GM13976 (cell line): ENCODE measurements around the gene FPR1.

Source experiments
- DNase-seq: peaks from one replicate; pipeline ENCODE4 v3.0.0; 2012; ENCODE audit warnings: low spot score
- in situ Hi-C: fragments of 300-500 bp; cut with MboI; formaldehyde crosslinking; loops from one replicate; pipeline ENCODE4 v1.12.0; 2022; ENCODE audit warnings: low sequenced_read_pairs, mixed read lengths, inconsistent platforms; ENCODE audit not compliant: unreplicated experiment
- TF ChIP-seq, protein P1 (sequence below): IDR thresholded peaks from 2 replicates; pipeline ENCODE4 v1.5.1; 2012; ENCODE audit warnings: borderline replicate concordance, mild to moderate bottlenecking; ENCODE audit not compliant: insufficient read depth; ENCODE audit errors: extremely low read depth, missing control alignments, control extremely low read depth

FPR1 gene, protein sequence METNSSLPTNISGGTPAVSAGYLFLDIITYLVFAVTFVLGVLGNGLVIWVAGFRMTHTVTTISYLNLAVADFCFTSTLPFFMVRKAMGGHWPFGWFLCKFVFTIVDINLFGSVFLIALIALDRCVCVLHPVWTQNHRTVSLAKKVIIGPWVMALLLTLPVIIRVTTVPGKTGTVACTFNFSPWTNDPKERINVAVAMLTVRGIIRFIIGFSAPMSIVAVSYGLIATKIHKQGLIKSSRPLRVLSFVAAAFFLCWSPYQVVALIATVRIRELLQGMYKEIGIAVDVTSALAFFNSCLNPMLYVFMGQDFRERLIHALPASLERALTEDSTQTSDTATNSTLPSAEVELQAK

DNA sequence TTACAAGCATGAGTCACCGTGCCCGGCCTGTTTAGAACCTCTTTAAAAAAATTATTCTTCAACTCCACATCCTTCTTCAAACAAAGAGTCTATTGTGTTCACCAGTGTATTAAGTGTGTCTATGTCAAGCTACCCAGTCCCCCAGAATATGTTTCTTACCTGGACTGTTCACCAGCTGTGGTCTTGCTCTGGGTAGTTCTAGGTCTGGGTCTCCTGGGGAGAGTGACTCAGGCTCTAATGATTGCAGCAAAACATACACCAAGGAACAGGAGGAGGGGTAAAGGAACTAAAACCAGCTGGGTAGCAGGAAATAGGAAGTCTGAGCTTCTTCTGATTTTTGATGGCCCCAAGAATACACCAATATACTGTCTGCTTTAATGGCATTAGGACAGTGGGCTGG lies at the start of gene FPR1:
Gene FPR1, minus strand, starts transcription at position 224 of the 400 bp plus-strand sequence. CDS start 4,884 bp downstream, outside the sequence.
- in situ Hi-C loops, result no loop called here
- TF ChIP-seq, protein P1, sequence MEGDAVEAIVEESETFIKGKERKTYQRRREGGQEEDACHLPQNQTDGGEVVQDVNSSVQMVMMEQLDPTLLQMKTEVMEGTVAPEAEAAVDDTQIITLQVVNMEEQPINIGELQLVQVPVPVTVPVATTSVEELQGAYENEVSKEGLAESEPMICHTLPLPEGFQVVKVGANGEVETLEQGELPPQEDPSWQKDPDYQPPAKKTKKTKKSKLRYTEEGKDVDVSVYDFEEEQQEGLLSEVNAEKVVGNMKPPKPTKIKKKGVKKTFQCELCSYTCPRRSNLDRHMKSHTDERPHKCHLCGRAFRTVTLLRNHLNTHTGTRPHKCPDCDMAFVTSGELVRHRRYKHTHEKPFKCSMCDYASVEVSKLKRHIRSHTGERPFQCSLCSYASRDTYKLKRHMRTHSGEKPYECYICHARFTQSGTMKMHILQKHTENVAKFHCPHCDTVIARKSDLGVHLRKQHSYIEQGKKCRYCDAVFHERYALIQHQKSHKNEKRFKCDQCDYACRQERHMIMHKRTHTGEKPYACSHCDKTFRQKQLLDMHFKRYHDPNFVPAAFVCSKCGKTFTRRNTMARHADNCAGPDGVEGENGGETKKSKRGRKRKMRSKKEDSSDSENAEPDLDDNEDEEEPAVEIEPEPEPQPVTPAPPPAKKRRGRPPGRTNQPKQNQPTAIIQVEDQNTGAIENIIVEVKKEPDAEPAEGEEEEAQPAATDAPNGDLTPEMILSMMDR, result no peak
- DNase-seq, result no peak

DNA sequence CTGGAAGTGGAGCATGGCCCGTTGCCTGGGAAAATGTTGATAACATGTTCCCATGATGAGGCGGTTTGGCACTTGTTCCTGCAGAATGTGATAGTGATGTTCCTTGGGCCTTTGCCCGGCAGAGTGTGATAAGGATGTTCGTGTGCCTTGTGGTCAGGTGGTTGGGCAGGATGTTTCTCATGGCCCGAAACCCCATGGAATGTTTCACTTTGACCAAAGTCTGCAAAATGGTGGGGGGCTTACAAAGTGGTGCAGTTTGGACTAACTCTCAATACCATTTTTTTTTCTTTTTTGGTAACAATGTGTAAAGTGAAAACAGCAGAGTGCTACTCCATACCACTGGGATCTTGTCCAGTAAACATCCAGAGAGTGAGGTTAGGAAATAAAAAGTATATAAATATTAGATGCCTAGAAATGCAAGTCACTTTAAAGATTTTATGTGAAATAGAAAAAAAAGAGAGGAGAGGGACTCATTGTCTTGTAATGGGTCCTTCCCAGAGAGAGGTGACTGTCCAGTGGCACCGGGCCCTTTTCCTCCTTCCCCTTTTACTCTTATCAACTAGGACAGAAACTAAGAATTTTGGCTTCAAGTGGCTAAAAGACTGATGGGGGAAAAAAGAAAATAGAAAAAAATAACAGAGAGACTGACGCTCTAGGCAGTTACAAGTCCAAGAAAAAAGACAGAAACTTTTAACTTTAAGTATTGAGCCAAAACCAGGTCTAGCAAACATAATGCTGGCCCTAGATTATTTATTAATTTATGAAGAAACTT lies 49.0 kb upstream of the FPR1 start:
- no peak for DNase-seq
- in situ Hi-C loops, result no loop called here

DNA sequence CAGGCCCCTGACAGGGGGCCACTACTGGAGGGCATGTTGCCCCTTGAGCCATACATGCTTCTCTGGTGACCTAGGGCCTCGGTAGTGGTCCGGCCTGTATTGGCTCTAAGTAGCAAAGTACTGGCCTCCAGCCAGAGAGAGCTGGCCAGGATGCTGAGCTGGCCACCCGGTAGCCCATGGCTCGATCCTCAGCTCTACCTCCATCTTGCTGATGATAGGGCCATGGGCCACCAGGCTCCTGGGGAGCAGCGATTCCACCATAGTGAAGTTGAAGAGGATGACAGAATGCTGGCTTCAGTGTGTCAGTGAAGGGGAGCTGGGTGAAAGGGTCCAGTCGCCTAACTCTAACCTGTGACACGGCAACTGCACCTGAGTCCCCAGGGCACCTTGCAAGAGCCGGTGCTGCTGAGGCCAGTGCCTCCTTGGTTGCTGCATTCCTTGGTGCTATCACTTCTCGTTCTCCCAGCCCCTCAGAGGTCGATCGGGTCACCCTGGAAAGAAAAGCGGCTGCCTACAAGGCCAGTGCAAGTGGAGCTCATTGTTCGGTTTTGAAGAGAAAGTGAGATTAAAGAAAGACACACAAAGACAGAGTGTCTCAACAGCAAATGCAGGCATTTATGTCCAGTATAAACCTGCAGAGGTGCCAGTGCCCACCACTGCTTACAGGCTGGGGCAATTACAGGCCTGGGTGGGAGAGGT lies 48.2 kb upstream of the FPR1 start:
- no peak for DNase-seq
- TF ChIP-seq, protein P1, result no peak
- in situ Hi-C loops, result no loop called here

More for the DNA sequence above, 49.0 kb upstream of the FPR1 start:
- TF ChIP-seq, protein P1, result no peak

DNA sequence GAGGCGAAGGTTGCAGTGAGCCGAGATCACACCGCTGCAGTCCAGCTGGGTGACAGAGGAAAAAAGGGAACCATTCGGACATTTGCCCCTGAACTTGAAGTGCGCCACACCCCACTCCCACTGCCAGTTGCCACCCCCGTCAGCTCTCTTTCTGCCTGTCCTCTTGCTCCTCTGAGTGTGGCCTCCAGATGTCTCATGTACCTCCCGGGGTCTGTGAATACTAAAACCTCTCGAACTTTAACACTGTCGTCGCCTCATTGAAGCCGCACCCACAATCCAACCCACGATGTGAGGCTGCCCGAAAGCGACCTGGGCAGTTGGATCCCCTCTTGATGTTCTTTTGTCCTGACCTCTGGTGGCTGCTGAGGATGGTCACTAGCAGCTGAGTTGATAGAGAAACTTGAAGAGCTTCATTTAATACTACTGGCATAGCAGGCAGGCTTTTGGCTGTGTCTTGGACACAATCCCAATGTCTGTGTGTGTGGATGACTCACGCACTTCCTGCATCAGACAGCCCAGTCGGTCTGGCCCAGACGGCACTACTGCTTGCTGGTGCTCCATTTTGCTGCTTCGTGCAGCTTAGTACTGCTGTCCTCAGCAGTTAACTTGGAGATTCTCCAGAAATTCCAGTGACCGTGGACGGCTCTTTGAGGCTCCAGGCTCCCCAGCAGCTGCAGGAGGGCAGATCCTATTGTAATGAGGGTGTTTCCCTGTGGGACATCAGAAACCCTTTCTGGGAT lies 47.5 kb upstream of the FPR1 start:
- TF ChIP-seq, protein P1, result no peak
- in situ Hi-C loops, result no loop called here
- no peak for DNase-seq

DNA sequence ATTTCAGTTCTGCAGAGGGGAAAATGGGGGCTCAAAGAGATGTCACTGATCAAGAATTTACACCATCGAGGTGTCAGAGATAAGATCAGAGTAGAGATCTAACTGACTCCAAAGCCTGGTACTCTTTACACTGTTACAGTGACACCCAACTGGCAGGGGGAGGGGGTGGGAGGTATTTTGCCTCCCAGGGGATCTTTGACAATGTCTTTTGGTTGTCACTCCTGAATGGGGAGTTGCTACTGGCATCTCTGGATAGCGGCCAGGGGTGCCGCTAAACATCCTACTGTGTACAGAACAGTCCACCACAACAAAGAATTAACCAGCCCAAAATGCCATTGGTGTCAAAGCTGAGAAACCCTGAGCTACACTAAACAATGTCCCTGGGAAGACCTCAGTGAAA lies 46.4 kb upstream of the FPR1 start:
- in situ Hi-C loops, result no loop called here
- no peak for DNase-seq
- TF ChIP-seq, protein P1, result no peak

DNA sequence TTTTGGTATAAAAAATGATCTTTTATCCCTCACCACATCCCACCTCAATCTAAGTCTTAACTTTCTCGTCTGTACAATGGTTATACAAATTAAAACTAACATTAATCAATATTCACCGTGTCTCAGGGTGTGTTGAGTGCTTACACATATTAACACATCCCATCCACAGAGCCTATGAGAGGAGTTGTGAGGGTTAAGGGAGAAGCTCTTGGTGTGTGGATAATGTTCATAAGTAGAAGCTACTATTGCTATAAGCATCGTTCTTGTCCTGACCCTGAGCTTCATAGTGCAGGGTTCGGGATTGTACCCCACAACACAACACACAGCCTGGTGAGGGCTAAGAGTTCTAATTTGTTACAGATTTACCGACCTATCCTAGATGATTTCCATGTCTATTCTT lies 45.8 kb upstream of the FPR1 start:
- no peak for DNase-seq
- in situ Hi-C loops, result no loop called here
- TF ChIP-seq, protein P1, result no peak
